IMR-90 (cell line): ENCODE results near the gene SNX1. TPM values are rescaled to one million over a fixed set of nuclear protein-coding genes. Genes with fewer than 3 reads are reported as not detected.

Source experiments
- ATAC-seq: fragments of 200-7000 bp; cut with Tn5 transposase; 2 replicates; pipeline ENCODE4 v1.9.1; 2020; ENCODE audit warnings: low read depth, mild to moderate bottlenecking, moderate library complexity
- BruUV-seq: library from RNA; stranded (reverse); fragments of 400-500 nt; replicated peaks from 2 replicates; lab custom pipeline; 2021; lab: Mats Ljungman, UMichigan
- CTCF ChIA-PET: fragments of 300-600 bp; formaldehyde crosslinking; extraction: SDS; loops from one replicate; lab custom pipeline; 2021; ENCODE audit warnings: antibody characterized with exemption; lab: Yijun Ruan, JAX
- POLR2A ChIA-PET: fragments of 300-600 bp; sonication (Branson Sonifier 250); formaldehyde crosslinking; loops from one replicate; lab custom pipeline; 2022; ENCODE audit warnings: antibody characterized with exemption; ENCODE audit not compliant: unreplicated experiment; lab: Charles Lee
- DNase-seq: peaks from one replicate; pipeline ENCODE4 v3.0.0; 2013
- H2AFZ ChIP-seq: replicated peaks from 2 replicates; pipeline ENCODE3; 2013; ENCODE audit warnings: low read length, mild to moderate bottlenecking; ENCODE audit not compliant: poor library complexity
- H2AK5ac ChIP-seq: 2 replicates; pipeline ENCODE4 v1.6.1; 2013; ENCODE audit warnings: low read depth, low read length, inconsistent platforms
- H2AK9ac ChIP-seq: replicated peaks from 2 replicates; pipeline ENCODE3; 2013; ENCODE audit warnings: mild to moderate bottlenecking, low read depth, low read length, moderate library complexity; ENCODE audit not compliant: poor library complexity
- H2BK120ac ChIP-seq: 2 replicates; pipeline ENCODE4 v1.6.1; 2013; ENCODE audit warnings: low read depth, low read length, inconsistent platforms
- H2BK15ac ChIP-seq: 3 replicates; pipeline ENCODE4 v1.6.1; 2013; ENCODE audit warnings: low read depth, low read length, inconsistent platforms
- H2BK20ac ChIP-seq: 2 replicates; pipeline ENCODE4 v1.6.1; 2013; ENCODE audit warnings: low read depth, mild to moderate bottlenecking, inconsistent platforms, low read length, moderate library complexity
- H2BK5ac ChIP-seq: 2 replicates; pipeline ENCODE4 v1.6.1; 2013; ENCODE audit warnings: mild to moderate bottlenecking, low read depth, low read length, inconsistent platforms; ENCODE audit not compliant: poor library complexity, severe bottlenecking
- H3K14ac ChIP-seq: replicated peaks from 2 replicates; pipeline ENCODE4 v1.6.1; 2013; ENCODE audit warnings: low read depth, low read length, inconsistent platforms
- H3K18ac ChIP-seq: 2 replicates; pipeline ENCODE4 v1.6.1; 2013; ENCODE audit warnings: low read depth, low read length, control low read depth
- H3K23ac ChIP-seq: 2 replicates; pipeline ENCODE4 v1.6.1; 2013; ENCODE audit warnings: low read depth, low read length, inconsistent platforms
- H3K27ac ChIP-seq: 2 replicates; pipeline ENCODE4 v1.5.1; 2013; ENCODE audit warnings: mild to moderate bottlenecking, control low read depth, low read length; ENCODE audit not compliant: insufficient read depth
- H3K27me3 ChIP-seq: 2 replicates; pipeline ENCODE4 v1.6.1; 2013; ENCODE audit warnings: low read length; ENCODE audit not compliant: control insufficient read depth, insufficient read depth
- H3K36me3 ChIP-seq: 2 replicates; pipeline ENCODE4 v1.6.1; 2013; ENCODE audit warnings: low read length, mixed read lengths; ENCODE audit not compliant: control insufficient read depth, insufficient read depth
- H3K4ac ChIP-seq: 2 replicates; pipeline ENCODE4 v1.6.1; 2013; ENCODE audit warnings: low read depth, low read length, inconsistent platforms
- H3K4me1 ChIP-seq: 2 replicates; pipeline ENCODE4 v1.6.1; 2013; ENCODE audit warnings: low read length, mixed read lengths; ENCODE audit not compliant: control insufficient read depth, insufficient read depth
- H3K4me2 ChIP-seq: 2 replicates; pipeline ENCODE4 v1.6.1; 2013; ENCODE audit warnings: low read depth, mild to moderate bottlenecking, control low read depth, low read length, moderate library complexity
- H3K4me3 ChIP-seq: 2 replicates; pipeline ENCODE4 v1.5.1; 2013; ENCODE audit warnings: low read depth, mild to moderate bottlenecking, control low read depth, low read length, moderate library complexity; ENCODE audit not compliant: insufficient read depth
- H3K56ac ChIP-seq: 2 replicates; pipeline ENCODE4 v1.6.1; 2013; ENCODE audit warnings: low read length, inconsistent platforms; ENCODE audit not compliant: insufficient read depth; ENCODE audit errors: extremely low read depth
- H3K79me1 ChIP-seq, 2 experiments: 2 replicates each; pipeline ENCODE4 v1.6.1; 2013; ENCODE audit warnings: low read length in 2 of 2, inconsistent platforms in 1 of 2, low read depth in 1 of 2
- H3K9ac ChIP-seq: 2 replicates; pipeline ENCODE4 v1.6.1; 2013; ENCODE audit warnings: low read depth, low read length, control low read depth
- H3K9me1 ChIP-seq: 2 replicates; pipeline ENCODE4 v1.6.1; 2013; ENCODE audit warnings: low read length, inconsistent platforms; ENCODE audit not compliant: insufficient read depth
- H3K9me3 ChIP-seq: 2 replicates; pipeline ENCODE4 v1.6.1; 2013; ENCODE audit warnings: low read length; ENCODE audit not compliant: control insufficient read depth, insufficient read depth
- H4K20me1 ChIP-seq: 2 replicates; pipeline ENCODE4 v1.6.1; 2013; ENCODE audit warnings: low read length, inconsistent platforms; ENCODE audit not compliant: insufficient read depth
- H4K5ac ChIP-seq: 2 replicates; pipeline ENCODE4 v1.6.1; 2013; ENCODE audit warnings: mild to moderate bottlenecking, low read depth, low read length, control low read depth
- H4K8ac ChIP-seq, 2 experiments: 2 replicates each; pipeline ENCODE4 v1.6.1; 2013; ENCODE audit warnings: low read depth in 2 of 2, low read length in 2 of 2, control low read depth in 1 of 2, inconsistent platforms in 1 of 2
- H4K91ac ChIP-seq: 2 replicates; pipeline ENCODE4 v1.6.1; 2013; ENCODE audit warnings: low read depth, low read length, inconsistent platforms; ENCODE audit not compliant: insufficient read depth
- BHLHE40 ChIP-seq: fragments of 150-350 bp; IDR thresholded peaks from 2 replicates; pipeline ENCODE4 v1.6.1; 2016; ENCODE audit warnings: mild to moderate bottlenecking, low read depth, low read length
- CEBPB ChIP-seq: IDR thresholded peaks from 2 replicates; pipeline ENCODE4 v1.6.1; 2012; ENCODE audit warnings: low read depth, low read length, improper control_type of control experiment
- CHD1 ChIP-seq: IDR thresholded peaks from 2 replicates; pipeline ENCODE4 v1.6.1; 2012; ENCODE audit warnings: low read depth, low read length, improper control_type of control experiment
- ELK1 ChIP-seq: fragments of 150-350 bp; IDR thresholded peaks from 2 replicates; pipeline ENCODE4 v1.6.1; 2016; ENCODE audit warnings: low read depth, mild to moderate bottlenecking, low read length, moderate library complexity, borderline replicate concordance
- MAZ ChIP-seq: IDR thresholded peaks from 2 replicates; pipeline ENCODE4 v1.6.1; 2012; ENCODE audit warnings: low read depth, mild to moderate bottlenecking, low read length, improper control_type of control experiment, moderate library complexity, borderline replicate concordance
- MXI1 ChIP-seq: IDR thresholded peaks from 2 replicates; pipeline ENCODE4 v1.6.1; 2012; ENCODE audit warnings: low read depth, mild to moderate bottlenecking, low read length, moderate library complexity, borderline replicate concordance
- NFE2L2 ChIP-seq: fragments of 150-350 bp; IDR thresholded peaks from 2 replicates; pipeline ENCODE4 v1.6.1; 2016; ENCODE audit warnings: low read depth, mild to moderate bottlenecking, low read length
- RAD21 ChIP-seq: IDR thresholded peaks from 2 replicates; pipeline ENCODE4 v1.6.1; 2012; ENCODE audit warnings: low read length, improper control_type of control experiment
- RCOR1 ChIP-seq: IDR thresholded peaks from 2 replicates; pipeline ENCODE4 v1.6.1; 2012; ENCODE audit warnings: mild to moderate bottlenecking, low read length, improper control_type of control experiment; ENCODE audit not compliant: insufficient replicate concordance
- SMC3 ChIP-seq: fragments of 150-350 bp; IDR thresholded peaks from 2 replicates; pipeline ENCODE4 v1.6.1; 2016; ENCODE audit warnings: low read depth, mild to moderate bottlenecking, antibody characterized with exemption, low read length, moderate library complexity
- USF2 ChIP-seq: fragments of 150-350 bp; IDR thresholded peaks from 2 replicates; pipeline ENCODE4 v1.6.1; 2017; ENCODE audit warnings: mild to moderate bottlenecking, antibody characterized with exemption, low read length, low read depth
- WGBS, 2 experiments: methylation state at CpG; one replicate each; pipeline versions ENCODE4 v1.1.5 to v1.1.7; 2013; ENCODE audit warnings: missing lambda C conversion rate in 2 of 2; ENCODE audit not compliant: insufficient read length in 1 of 2; ENCODE audit errors: extremely low coverage in 2 of 2; 5-methylcytosine and 5-hydroxymethylcytosine counted together
- dilution Hi-C: fragments of 300-500 bp; cut with HindIII; formaldehyde crosslinking; loops from one replicate; pipeline ENCODE4 v1.14.3; 2018; ENCODE audit warnings: low sequenced_read_pairs; ENCODE audit not compliant: unreplicated experiment
- in situ Hi-C: fragments of 300-500 bp; cut with MboI; formaldehyde crosslinking; loops from 3 replicates; pipeline ENCODE4 v1.14.3; 2019; ENCODE audit warnings: low sequenced_read_pairs, inconsistent platforms, mixed read lengths
- intact Hi-C: fragments of 100-400 bp; cut with micrococcal nuclease; formaldehyde crosslinking; loops from 2 replicates; pipeline ENCODE4 v1.10.0; 2022
- polyA plus RNA-seq, 3 experiments: library from polyadenylated mRNA; depleted of rRNA; stranded (reverse); fragments of >200 nt; gene quantifications; 2 replicates each; pipeline ENCODE4 v1.2.3, GENCODE V29; 2012; ENCODE audit warnings: low replicate concordance in 1 of 3
- total RNA-seq: library from RNA; depleted of rRNA; stranded (reverse); fragments of >200 nt; gene quantifications from 2 replicates; pipeline ENCODE4 v1.2.3, GENCODE V29; 2012

SNX1 gene
- total and polyA plus RNA-seq, 2 of the 4 experiments (the other 2 are of a cell fraction) = 35.3 to 72.3 TPM

- TF ChIP-seq MAZ (no peak), SMC3 (no peak), RCOR1 (no peak)
Measured at GRCh38 chr15:64071931-64072765, 23.6 kb upstream of the SNX1 start (continued).

- Histone ChIP-seq H3K18ac (peak overlapping the region; percentile 36; the same call in 1 of the 2 replicates), H4K20me1 (peaks cover 7% of the 10 kb centered on the region; the same call in 1 of the 2 replicates), H2BK120ac (no peak overlapping the region), H2AK9ac (no peak overlapping the region), H3K4me1 (peaks cover 15% of the 10 kb centered on the region), H3K27me3 (no peaks in the 10 kb centered on the region), H3K9me1 (peaks cover 11% of the 10 kb centered on the region), H3K4me2 (peak overlapping the region; percentile 23; the same call in 1 of the 2 replicates), H3K4me3 (no peak overlapping the region), H3K56ac (no peak overlapping the region), H3K14ac (no peak overlapping the region), H2AFZ (no peak overlapping the region), H3K27ac (0 out of 2 replicates have a peak overlapping the region, but pooled peaks have one; percentile 43), H4K5ac (no peak overlapping the region; the same call in 1 of the 2 replicates), H2BK15ac (no peak overlapping the region), H4K8ac (no peak overlapping the region), H3K23ac (no peak overlapping the region; the same call in 1 of the 2 replicates), H3K9me3 (no peaks in the 10 kb centered on the region), H3K36me3 (peaks cover 4% of the 10 kb centered on the region; the same call in 1 of the 2 replicates), H2BK20ac (no peak overlapping the region), H2AK5ac (no peak overlapping the region), H4K91ac (no peak overlapping the region), H3K9ac (no peak overlapping the region), H3K4ac (no peak overlapping the region), H3K79me1 (peaks cover 0 to 18% of the 10 kb centered on the region in 2 experiments; a peak in 3 of 4 replicates), H2BK5ac (no peak overlapping the region)
- intact Hi-C loops (loop anchor here (10.0 kb wide), 1 partner anchor 778 kb away; no protein-coding TSS in a partner anchor), in situ Hi-C loops (loop anchor here (25.0 kb wide), 2 partner anchors 436 to 786 kb away; partner anchors contain the start of gene APH1B), dilution Hi-C loops (no loop called here)
- ChIA-PET CTCF (interaction anchor here (1.3 kb wide), 1 partner anchor 27 kb away, joined by 3 read pairs; the partner anchor contains the start of gene DAPK2), POLR2A (no interaction called here)
- WGBS, 2 experiments = no CpG with 5 or more reads among the region's 2 CpGs
- BruUV-seq = no TSS peak
- no peak for DNase-seq
- ATAC-seq = no peak
- TF ChIP-seq USF2 (no peak), MXI1 (no peak), RCOR1 (no peak), RAD21 (no peak), NFE2L2 (no peak), CHD1 (no peak), ELK1 (no peak), CEBPB (no peak), BHLHE40 (no peak), MAZ (no peak)
Measured at GRCh38 chr15:64072812-64073211, 23.0 kb upstream of the SNX1 start.
